GM20000 (cell line): ENCODE data around the gene PLA2G5.

Source experiments
- DNase-seq: peaks from one replicate; pipeline ENCODE4 v3.0.0; 2012; ENCODE audit warnings: low spot score
- TF ChIP-seq, protein P1 (sequence below): IDR thresholded peaks from 2 replicates; pipeline ENCODE4 v1.5.1; 2012; ENCODE audit warnings: mild to moderate bottlenecking, control low read depth; ENCODE audit errors: extremely low read depth, missing control alignments

The PLA2G5 gene

DNA sequence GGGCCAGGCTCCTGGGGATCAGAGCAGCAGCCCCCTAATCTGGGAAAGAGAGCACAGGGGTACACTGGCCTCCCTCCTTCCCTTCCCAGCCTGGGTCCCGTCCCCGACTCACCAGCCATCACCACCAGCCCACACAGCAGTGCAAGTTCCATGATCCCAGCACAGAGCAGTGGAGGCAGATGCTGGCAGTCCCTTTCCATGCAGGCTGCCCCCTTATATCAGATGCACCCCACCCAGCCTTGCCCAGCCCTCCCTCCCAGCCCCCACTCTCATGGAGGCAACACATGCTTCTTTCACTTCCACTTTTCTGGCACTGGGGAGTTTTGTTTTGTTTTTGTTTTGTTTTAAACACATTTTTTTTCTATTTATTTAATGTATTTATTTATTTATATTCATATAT lies 49.4 kb downstream of the PLA2G5 start, which contains the start of gene PLA2G2D:
PLA2G2D (minus strand) TSS at position 190 of the 400 bp plus-strand sequence; CDS start at position 152, 38 bp downstream.
- no peak for DNase-seq
- TF ChIP-seq, protein P1, sequence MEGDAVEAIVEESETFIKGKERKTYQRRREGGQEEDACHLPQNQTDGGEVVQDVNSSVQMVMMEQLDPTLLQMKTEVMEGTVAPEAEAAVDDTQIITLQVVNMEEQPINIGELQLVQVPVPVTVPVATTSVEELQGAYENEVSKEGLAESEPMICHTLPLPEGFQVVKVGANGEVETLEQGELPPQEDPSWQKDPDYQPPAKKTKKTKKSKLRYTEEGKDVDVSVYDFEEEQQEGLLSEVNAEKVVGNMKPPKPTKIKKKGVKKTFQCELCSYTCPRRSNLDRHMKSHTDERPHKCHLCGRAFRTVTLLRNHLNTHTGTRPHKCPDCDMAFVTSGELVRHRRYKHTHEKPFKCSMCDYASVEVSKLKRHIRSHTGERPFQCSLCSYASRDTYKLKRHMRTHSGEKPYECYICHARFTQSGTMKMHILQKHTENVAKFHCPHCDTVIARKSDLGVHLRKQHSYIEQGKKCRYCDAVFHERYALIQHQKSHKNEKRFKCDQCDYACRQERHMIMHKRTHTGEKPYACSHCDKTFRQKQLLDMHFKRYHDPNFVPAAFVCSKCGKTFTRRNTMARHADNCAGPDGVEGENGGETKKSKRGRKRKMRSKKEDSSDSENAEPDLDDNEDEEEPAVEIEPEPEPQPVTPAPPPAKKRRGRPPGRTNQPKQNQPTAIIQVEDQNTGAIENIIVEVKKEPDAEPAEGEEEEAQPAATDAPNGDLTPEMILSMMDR: no peak

DNA sequence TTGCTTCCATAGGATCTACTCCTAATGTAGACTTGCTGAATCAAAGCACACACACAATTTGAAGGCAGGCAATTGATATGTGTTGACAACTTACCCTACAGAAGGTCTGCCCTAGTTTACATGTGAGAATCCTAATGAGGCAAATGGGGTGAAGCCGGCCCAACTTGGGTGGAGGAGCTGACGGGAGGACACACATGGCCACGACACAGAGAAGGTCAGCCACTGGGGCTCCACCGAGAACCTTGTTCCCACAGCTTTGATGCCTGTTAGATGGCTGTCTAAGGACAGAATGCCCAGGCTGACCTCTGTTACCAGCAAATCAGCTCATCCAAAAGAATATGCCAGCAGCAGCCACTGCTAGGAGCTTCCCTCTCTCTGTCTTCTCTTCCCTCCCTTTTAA lies 50.8 kb downstream of the PLA2G5 start:
- no peak for DNase-seq
- TF ChIP-seq, protein P1: no peak

DNA sequence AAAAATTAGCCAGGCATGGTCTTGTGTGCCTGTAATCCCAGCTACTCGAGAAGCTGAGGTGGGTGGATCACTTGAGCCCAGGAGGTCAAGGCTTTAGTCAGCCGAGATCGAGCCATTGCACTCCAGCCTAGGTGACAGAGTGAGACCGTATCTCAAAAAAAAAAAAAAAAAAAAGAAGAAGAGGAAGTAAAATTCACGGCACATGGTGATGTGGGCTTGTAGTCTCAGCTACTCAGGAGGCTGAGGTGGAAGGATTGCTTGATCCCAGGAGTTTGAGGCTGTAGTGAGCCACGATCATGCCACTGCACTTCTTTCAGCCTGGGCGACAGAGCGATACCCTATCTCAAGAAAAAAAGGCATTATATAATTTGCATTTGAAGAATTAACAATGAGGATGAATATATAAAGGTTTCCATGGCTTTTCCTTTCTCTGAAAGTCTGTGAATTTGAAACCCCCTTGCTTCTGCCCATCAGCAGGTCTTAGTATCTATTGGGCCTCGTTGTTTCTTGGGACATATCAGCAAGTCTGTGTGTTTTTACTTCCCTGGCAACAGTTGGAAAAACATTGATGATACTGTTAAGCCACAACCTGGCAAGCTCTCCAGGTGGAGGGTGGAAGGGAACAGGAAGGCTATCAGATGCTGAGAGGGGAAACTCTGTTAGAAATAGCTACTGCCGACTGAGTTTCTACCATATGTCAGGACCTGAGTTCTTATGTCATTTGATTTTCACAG lies 53.9 kb downstream of the PLA2G5 start:
- DNase-seq: no peak
- TF ChIP-seq, protein P1: no peak

DNA sequence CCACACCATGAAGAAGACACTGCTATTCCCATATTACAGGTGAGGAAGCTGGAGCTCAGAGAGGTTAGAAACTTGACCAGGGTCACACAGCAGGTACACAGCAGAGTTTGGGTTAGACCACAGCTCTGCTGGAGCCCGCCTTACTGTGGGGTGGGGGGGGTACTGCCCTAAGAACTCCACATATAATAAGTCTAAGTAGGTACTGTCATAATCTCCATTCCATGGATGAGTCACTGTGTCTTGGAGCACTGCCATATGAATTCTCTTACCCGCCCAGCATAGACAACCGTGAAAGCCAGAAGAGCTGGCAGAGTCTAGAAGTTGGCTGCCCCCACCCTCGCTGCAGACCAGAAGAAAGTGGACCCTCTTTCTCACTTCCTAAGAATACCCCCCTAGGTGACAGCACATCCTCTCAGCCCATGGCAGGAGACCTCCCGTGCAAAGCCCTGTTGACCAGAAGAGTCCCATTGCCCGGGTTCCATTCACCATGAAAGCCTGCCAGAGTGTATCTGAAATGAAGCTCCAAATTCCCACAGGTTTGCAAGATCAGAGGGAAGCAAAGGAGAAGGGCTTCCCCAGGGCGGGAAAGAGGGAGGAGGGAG lies 54.6 kb downstream of the PLA2G5 start:
- TF ChIP-seq, protein P1: no peak
- no peak for DNase-seq

DNA sequence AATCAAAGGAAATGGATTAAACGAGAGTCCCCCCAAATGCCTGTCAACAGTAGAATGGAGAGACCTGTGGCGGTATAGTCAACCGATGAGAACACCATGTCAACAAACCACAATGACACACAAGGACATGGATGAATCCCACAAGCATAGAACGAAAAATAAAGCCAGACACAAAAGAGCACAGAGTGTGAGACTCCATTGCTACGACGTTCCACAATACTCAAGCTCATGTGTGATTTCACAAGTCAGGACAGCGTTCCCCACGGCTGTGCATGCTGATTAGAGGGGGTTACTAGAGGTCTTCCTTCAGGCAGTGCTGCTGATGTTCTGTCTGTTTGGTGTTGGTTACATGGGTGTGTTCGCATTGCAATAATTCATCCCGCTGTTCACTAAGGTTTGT lies 55.1 kb downstream of the PLA2G5 start:
- TF ChIP-seq, protein P1: no peak
- DNase-seq: no peak

DNA sequence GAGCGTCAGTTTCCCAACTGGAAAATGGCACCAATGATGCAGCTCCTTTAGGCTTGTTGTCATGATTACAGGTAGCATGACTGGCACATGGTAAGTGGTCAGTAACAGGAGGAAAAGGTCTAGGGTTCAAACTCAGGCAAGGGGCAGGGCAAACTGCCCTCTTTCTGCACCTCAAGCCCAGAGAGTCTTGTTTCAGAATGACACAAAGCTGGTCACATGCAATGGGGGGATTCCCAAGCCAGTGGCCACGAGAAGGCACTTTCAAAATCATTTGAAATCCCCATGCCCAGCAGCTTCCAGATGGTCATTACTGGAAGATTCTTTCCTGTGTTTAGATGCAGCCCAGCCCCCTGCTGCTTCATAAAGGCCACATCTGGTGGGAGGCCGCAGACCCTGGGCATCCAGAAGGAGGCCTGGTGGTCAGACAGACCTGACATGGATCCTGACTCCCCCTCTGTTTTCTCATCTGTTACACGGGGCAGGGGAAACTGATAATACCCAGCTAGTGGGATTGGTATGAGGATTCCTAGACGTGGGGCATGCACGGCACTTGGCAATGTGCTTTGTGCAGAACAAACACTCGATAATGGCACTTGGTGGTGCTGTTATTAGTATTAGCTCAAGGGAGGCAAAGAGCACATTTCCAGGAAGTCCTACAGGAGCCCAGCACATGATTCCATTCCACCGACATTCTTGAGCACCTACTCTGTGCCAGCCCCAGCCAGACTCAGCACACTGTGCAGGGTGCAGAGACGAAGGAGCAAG lies 56.2 kb downstream of the PLA2G5 start:
- peak; percentile 68 for DNase-seq
- TF ChIP-seq, protein P1: no peak
